Mucosa of descending colon (tissue), 3 donors: ENCODE results near the gene EIF4G3. TPM values are rescaled to one million over a fixed set of nuclear protein-coding genes. Genes with fewer than 3 reads are reported as not detected.

Source experiments
- ATAC-seq: fragments of 200-7000 bp; cut with Tn5 transposase; one replicate; pipeline ENCODE4 v1.9.1; 2020; ENCODE audit warnings: mild to moderate bottlenecking, moderate library complexity
- DNase-seq, 3 donors: peaks; one replicate each; pipeline ENCODE4 v3.0.0-alpha.2; 2020
- H3K36me3 ChIP-seq: fragments of 200-600 bp; one replicate; pipeline ENCODE4 v1.8.0; 2021; ENCODE audit warnings: low read depth, mild to moderate bottlenecking
- H3K4me1 ChIP-seq: fragments of 200-600 bp; one replicate; pipeline ENCODE4 v1.8.0; 2021; ENCODE audit warnings: low read depth, mild to moderate bottlenecking
- H3K4me3 ChIP-seq: fragments of 200-600 bp; one replicate; pipeline ENCODE4 v1.8.0; 2021; ENCODE audit warnings: mild to moderate bottlenecking
- H3K9me3 ChIP-seq: fragments of 200-600 bp; one replicate; pipeline ENCODE4 v1.8.0; 2021; ENCODE audit warnings: mild to moderate bottlenecking
- intact Hi-C, 2 donors: fragments of 100-400 bp; cut with DNase I in 1 of 2; cut with micrococcal nuclease in 1 of 2; formaldehyde crosslinking; loops; one replicate each; pipeline versions ENCODE4 v1.11.0 to v1.11.1; 2022; cut with DNase I, micrococcal nuclease
- total RNA-seq, 3 donors: library from RNA; stranded (reverse); fragmentation: NEBNext Ultra II Directional in 2 of 3; extraction: Animal tissue kit (Norgen Biotek cat#: 25700) in 2 of 3; gene quantifications; one replicate each; pipeline versions ENCODE4 v1.2.1 to v1.2.4, GENCODE V29; 2021 to 2023
- TF ChIP-seq, protein P1 (sequence below): fragments of 200-600 bp; IDR thresholded peaks from one replicate; pipeline ENCODE4 v1.8.0; 2022; ENCODE audit warnings: antibody characterized with exemption, mild to moderate bottlenecking
- donor health status: DM: no; HTN: no; CAD: no; lungs with moderate emphysema.
- donor health status: DM: no; HTN: no; CAD: no.
- donor health status: DM: no; HTN: yes; CAD: no.

EIF4G3 gene
- total RNA-seq, 3 donors from 2014 or later, result 59.5 to 106 (median 90.8) TPM

DNA sequence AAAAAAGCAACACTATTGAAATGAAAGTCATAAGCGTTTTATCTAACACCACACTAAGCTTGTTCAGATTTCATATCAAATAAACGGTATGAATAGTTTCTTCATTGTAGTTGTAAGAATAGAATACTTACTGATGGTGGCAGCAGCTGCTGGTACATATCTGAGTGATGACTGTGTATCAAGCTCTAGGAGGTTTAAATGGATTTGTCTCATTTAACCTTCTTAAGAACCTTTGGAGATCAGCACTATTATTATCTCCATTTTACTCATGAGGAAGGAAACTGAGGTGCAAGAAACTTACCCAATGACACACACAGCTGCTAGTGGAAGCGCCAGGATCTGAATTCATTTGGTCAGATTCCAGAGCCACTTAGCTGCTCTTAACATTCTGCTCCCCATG, 104.0 kb downstream of the EIF4G3 start:
- DNase-seq (no peak), ATAC-seq (no peak)
- H3K4me1 ChIP-seq, result no peaks in the 10 kb centered on the region
- H3K36me3 ChIP-seq, result no peaks in the 10 kb centered on the region
- TF ChIP-seq, protein P1, sequence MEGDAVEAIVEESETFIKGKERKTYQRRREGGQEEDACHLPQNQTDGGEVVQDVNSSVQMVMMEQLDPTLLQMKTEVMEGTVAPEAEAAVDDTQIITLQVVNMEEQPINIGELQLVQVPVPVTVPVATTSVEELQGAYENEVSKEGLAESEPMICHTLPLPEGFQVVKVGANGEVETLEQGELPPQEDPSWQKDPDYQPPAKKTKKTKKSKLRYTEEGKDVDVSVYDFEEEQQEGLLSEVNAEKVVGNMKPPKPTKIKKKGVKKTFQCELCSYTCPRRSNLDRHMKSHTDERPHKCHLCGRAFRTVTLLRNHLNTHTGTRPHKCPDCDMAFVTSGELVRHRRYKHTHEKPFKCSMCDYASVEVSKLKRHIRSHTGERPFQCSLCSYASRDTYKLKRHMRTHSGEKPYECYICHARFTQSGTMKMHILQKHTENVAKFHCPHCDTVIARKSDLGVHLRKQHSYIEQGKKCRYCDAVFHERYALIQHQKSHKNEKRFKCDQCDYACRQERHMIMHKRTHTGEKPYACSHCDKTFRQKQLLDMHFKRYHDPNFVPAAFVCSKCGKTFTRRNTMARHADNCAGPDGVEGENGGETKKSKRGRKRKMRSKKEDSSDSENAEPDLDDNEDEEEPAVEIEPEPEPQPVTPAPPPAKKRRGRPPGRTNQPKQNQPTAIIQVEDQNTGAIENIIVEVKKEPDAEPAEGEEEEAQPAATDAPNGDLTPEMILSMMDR, result no peak
- no peak overlapping the region for H3K4me3 ChIP-seq
- intact Hi-C loops, result no loop called here
- H3K9me3 ChIP-seq, result no peaks in the 10 kb centered on the region

DNA sequence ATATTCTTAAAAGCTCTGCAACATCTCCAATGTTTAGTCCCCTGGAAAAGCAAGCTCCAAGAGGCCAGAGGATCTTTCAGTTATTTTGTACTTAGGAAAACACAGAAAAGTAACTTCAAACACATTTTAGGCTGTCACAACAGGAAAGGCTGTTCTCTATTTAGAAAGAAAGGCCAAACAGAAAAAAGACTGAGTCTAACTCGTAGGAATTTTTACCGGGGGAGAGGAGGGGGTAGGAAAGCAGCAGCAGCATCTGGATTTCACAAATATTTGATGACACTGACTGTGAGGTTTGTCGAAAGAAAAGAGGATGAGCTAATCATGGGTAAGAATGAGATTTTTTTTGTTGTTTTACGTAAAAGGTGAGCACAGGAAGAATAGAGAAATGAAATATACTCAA, 107.1 kb downstream of the EIF4G3 start:
- no peaks in the 10 kb centered on the region for H3K36me3 ChIP-seq
- H3K4me3 ChIP-seq, result no peak overlapping the region
- intact Hi-C loops, result no loop called here
- TF ChIP-seq, protein P1, result no peak
- H3K9me3 ChIP-seq, result no peaks in the 10 kb centered on the region
- DNase-seq, result no peak
- H3K4me1 ChIP-seq, result peaks cover 4% of the 10 kb centered on the region
- no peak for ATAC-seq

GRCh38 chr1:21068937-21069336, 107.8 kb downstream of the EIF4G3 start:
- ATAC-seq (no peak), DNase-seq (no peak)
- Histone ChIP-seq H3K9me3 (no peaks in the 10 kb centered on the region), H3K4me1 (peaks cover 4% of the 10 kb centered on the region), H3K4me3 (no peak overlapping the region), H3K36me3 (no peaks in the 10 kb centered on the region)
- intact Hi-C loops, result no loop called here
- TF ChIP-seq, protein P1, result no peak

GRCh38 chr1:21067551-21068227, 109.0 kb downstream of the EIF4G3 start:
- DNase-seq, result no peak
- Histone ChIP-seq H3K36me3 (no peaks in the 10 kb centered on the region), H3K4me3 (no peak overlapping the region), H3K9me3 (no peaks in the 10 kb centered on the region), H3K4me1 (peaks cover 4% of the 10 kb centered on the region)
- intact Hi-C loops, result no loop called here
- TF ChIP-seq, protein P1, result no peak
- no peak for ATAC-seq

DNA sequence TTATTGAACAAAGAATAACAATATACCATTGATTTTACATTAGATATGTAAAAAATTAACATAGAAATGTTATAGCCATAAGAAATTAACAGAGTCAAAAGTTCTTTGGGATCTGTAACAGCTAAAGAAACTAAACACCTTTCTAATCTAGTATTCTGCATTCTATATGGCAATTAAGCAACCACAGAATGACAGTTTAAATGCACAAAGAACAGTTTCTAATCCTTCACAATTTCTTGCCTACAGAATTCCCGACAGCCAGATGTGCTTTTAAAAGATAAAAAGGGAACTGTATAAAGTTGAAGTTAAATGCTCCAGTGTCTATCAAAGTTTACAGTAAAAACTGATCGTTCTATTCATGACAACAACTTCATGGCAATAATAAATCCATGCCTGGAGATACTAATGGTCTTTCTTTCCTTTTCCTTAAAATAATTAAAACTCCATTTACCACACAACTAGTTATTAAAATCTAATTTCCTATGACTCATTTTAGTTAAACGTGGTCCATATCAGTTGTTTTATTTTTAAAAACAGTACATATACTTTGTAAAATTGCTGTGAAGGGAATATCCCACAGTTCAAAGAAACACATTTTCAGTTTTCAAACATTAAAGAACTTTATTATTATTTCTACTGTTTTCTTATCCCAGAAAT, 110.2 kb downstream of the EIF4G3 start:
- no peak for ATAC-seq

More for the DNA sequence above, 110.2 kb downstream of the EIF4G3 start:
- Histone ChIP-seq H3K4me3 (no peak overlapping the region), H3K4me1 (peaks cover 4% of the 10 kb centered on the region), H3K9me3 (no peaks in the 10 kb centered on the region), H3K36me3 (no peaks in the 10 kb centered on the region)
- TF ChIP-seq, protein P1, result no peak
- intact Hi-C loops, result no loop called here
- DNase-seq, result no peak
